IMR-90 (cell line): ENCODE measurements around the gene TJP3. TPM values are rescaled to one million over a fixed set of nuclear protein-coding genes. Genes with fewer than 3 reads are reported as not detected.

Experiments
- ATAC-seq: fragments of 200-7000 bp; cut with Tn5 transposase; 2 replicates; pipeline ENCODE4 v1.9.1; 2020; ENCODE audit warnings: low read depth, mild to moderate bottlenecking, moderate library complexity
- BruUV-seq: library from RNA; stranded (reverse); fragments of 400-500 nt; replicated peaks from 2 replicates; lab custom pipeline; 2021; lab: Mats Ljungman, UMichigan
- CTCF ChIA-PET: fragments of 300-600 bp; formaldehyde crosslinking; extraction: SDS; loops from one replicate; lab custom pipeline; 2021; ENCODE audit warnings: antibody characterized with exemption; lab: Yijun Ruan, JAX
- POLR2A ChIA-PET: fragments of 300-600 bp; sonication (Branson Sonifier 250); formaldehyde crosslinking; loops from one replicate; lab custom pipeline; 2022; ENCODE audit warnings: antibody characterized with exemption; ENCODE audit not compliant: unreplicated experiment; lab: Charles Lee
- DNase-seq: peaks from one replicate; pipeline ENCODE4 v3.0.0; 2013
- H2AFZ ChIP-seq: replicated peaks from 2 replicates; pipeline ENCODE3; 2013; ENCODE audit warnings: low read length, mild to moderate bottlenecking; ENCODE audit not compliant: poor library complexity
- H2AK5ac ChIP-seq: 2 replicates; pipeline ENCODE4 v1.6.1; 2013; ENCODE audit warnings: low read depth, low read length, inconsistent platforms
- H2AK9ac ChIP-seq: replicated peaks from 2 replicates; pipeline ENCODE3; 2013; ENCODE audit warnings: mild to moderate bottlenecking, low read depth, low read length, moderate library complexity; ENCODE audit not compliant: poor library complexity
- H2BK120ac ChIP-seq: 2 replicates; pipeline ENCODE4 v1.6.1; 2013; ENCODE audit warnings: low read depth, low read length, inconsistent platforms
- H2BK15ac ChIP-seq: 3 replicates; pipeline ENCODE4 v1.6.1; 2013; ENCODE audit warnings: low read depth, low read length, inconsistent platforms
- H2BK20ac ChIP-seq: 2 replicates; pipeline ENCODE4 v1.6.1; 2013; ENCODE audit warnings: low read depth, mild to moderate bottlenecking, inconsistent platforms, low read length, moderate library complexity
- H2BK5ac ChIP-seq: 2 replicates; pipeline ENCODE4 v1.6.1; 2013; ENCODE audit warnings: mild to moderate bottlenecking, low read depth, low read length, inconsistent platforms; ENCODE audit not compliant: poor library complexity, severe bottlenecking
- H3K14ac ChIP-seq: replicated peaks from 2 replicates; pipeline ENCODE4 v1.6.1; 2013; ENCODE audit warnings: low read depth, low read length, inconsistent platforms
- H3K18ac ChIP-seq: 2 replicates; pipeline ENCODE4 v1.6.1; 2013; ENCODE audit warnings: low read depth, low read length, control low read depth
- H3K23ac ChIP-seq: 2 replicates; pipeline ENCODE4 v1.6.1; 2013; ENCODE audit warnings: low read depth, low read length, inconsistent platforms
- H3K27ac ChIP-seq: 2 replicates; pipeline ENCODE4 v1.5.1; 2013; ENCODE audit warnings: mild to moderate bottlenecking, control low read depth, low read length; ENCODE audit not compliant: insufficient read depth
- H3K27me3 ChIP-seq: 2 replicates; pipeline ENCODE4 v1.6.1; 2013; ENCODE audit warnings: low read length; ENCODE audit not compliant: control insufficient read depth, insufficient read depth
- H3K36me3 ChIP-seq: 2 replicates; pipeline ENCODE4 v1.6.1; 2013; ENCODE audit warnings: low read length, mixed read lengths; ENCODE audit not compliant: control insufficient read depth, insufficient read depth
- H3K4ac ChIP-seq: 2 replicates; pipeline ENCODE4 v1.6.1; 2013; ENCODE audit warnings: low read depth, low read length, inconsistent platforms
- H3K4me1 ChIP-seq: 2 replicates; pipeline ENCODE4 v1.6.1; 2013; ENCODE audit warnings: low read length, mixed read lengths; ENCODE audit not compliant: control insufficient read depth, insufficient read depth
- H3K4me2 ChIP-seq: 2 replicates; pipeline ENCODE4 v1.6.1; 2013; ENCODE audit warnings: low read depth, mild to moderate bottlenecking, control low read depth, low read length, moderate library complexity
- H3K4me3 ChIP-seq: 2 replicates; pipeline ENCODE4 v1.5.1; 2013; ENCODE audit warnings: low read depth, mild to moderate bottlenecking, control low read depth, low read length, moderate library complexity; ENCODE audit not compliant: insufficient read depth
- H3K56ac ChIP-seq: 2 replicates; pipeline ENCODE4 v1.6.1; 2013; ENCODE audit warnings: low read length, inconsistent platforms; ENCODE audit not compliant: insufficient read depth; ENCODE audit errors: extremely low read depth
- H3K79me1 ChIP-seq, 2 experiments: 2 replicates each; pipeline ENCODE4 v1.6.1; 2013; ENCODE audit warnings: low read length in 2 of 2, inconsistent platforms in 1 of 2, low read depth in 1 of 2
- H3K9ac ChIP-seq: 2 replicates; pipeline ENCODE4 v1.6.1; 2013; ENCODE audit warnings: low read depth, low read length, control low read depth
- H3K9me1 ChIP-seq: 2 replicates; pipeline ENCODE4 v1.6.1; 2013; ENCODE audit warnings: low read length, inconsistent platforms; ENCODE audit not compliant: insufficient read depth
- H3K9me3 ChIP-seq: 2 replicates; pipeline ENCODE4 v1.6.1; 2013; ENCODE audit warnings: low read length; ENCODE audit not compliant: control insufficient read depth, insufficient read depth
- H4K20me1 ChIP-seq: 2 replicates; pipeline ENCODE4 v1.6.1; 2013; ENCODE audit warnings: low read length, inconsistent platforms; ENCODE audit not compliant: insufficient read depth
- H4K5ac ChIP-seq: 2 replicates; pipeline ENCODE4 v1.6.1; 2013; ENCODE audit warnings: mild to moderate bottlenecking, low read depth, low read length, control low read depth
- H4K8ac ChIP-seq, 2 experiments: 2 replicates each; pipeline ENCODE4 v1.6.1; 2013; ENCODE audit warnings: low read depth in 2 of 2, low read length in 2 of 2, control low read depth in 1 of 2, inconsistent platforms in 1 of 2
- H4K91ac ChIP-seq: 2 replicates; pipeline ENCODE4 v1.6.1; 2013; ENCODE audit warnings: low read depth, low read length, inconsistent platforms; ENCODE audit not compliant: insufficient read depth
- BHLHE40 ChIP-seq: fragments of 150-350 bp; IDR thresholded peaks from 2 replicates; pipeline ENCODE4 v1.6.1; 2016; ENCODE audit warnings: mild to moderate bottlenecking, low read depth, low read length
- CEBPB ChIP-seq: IDR thresholded peaks from 2 replicates; pipeline ENCODE4 v1.6.1; 2012; ENCODE audit warnings: low read depth, low read length, improper control_type of control experiment
- CHD1 ChIP-seq: IDR thresholded peaks from 2 replicates; pipeline ENCODE4 v1.6.1; 2012; ENCODE audit warnings: low read depth, low read length, improper control_type of control experiment
- CTCF ChIP-seq: conservative IDR thresholded peaks from 2 replicates; pipeline ENCODE4 v1.5.1; 2012; ENCODE audit warnings: mild to moderate bottlenecking, low read depth, low read length, improper control_type of control experiment
- MAZ ChIP-seq: IDR thresholded peaks from 2 replicates; pipeline ENCODE4 v1.6.1; 2012; ENCODE audit warnings: low read depth, mild to moderate bottlenecking, low read length, improper control_type of control experiment, moderate library complexity, borderline replicate concordance
- NFE2L2 ChIP-seq: fragments of 150-350 bp; IDR thresholded peaks from 2 replicates; pipeline ENCODE4 v1.6.1; 2016; ENCODE audit warnings: low read depth, mild to moderate bottlenecking, low read length
- POLR2A ChIP-seq: IDR thresholded peaks from 2 replicates; pipeline ENCODE4 v1.6.1; 2012; ENCODE audit warnings: mild to moderate bottlenecking, low read depth, low read length
- RAD21 ChIP-seq: IDR thresholded peaks from 2 replicates; pipeline ENCODE4 v1.6.1; 2012; ENCODE audit warnings: low read length, improper control_type of control experiment
- RFX5 ChIP-seq: IDR thresholded peaks from 2 replicates; pipeline ENCODE4 v1.8.0; 2012; ENCODE audit warnings: low read depth, mild to moderate bottlenecking, low read length, moderate library complexity
- USF2 ChIP-seq: fragments of 150-350 bp; IDR thresholded peaks from 2 replicates; pipeline ENCODE4 v1.6.1; 2017; ENCODE audit warnings: mild to moderate bottlenecking, antibody characterized with exemption, low read length, low read depth
- WGBS, 2 experiments: methylation state at CpG; one replicate each; pipeline versions ENCODE4 v1.1.5 to v1.1.7; 2013; ENCODE audit warnings: missing lambda C conversion rate in 2 of 2; ENCODE audit not compliant: insufficient read length in 1 of 2; ENCODE audit errors: extremely low coverage in 2 of 2; 5-methylcytosine and 5-hydroxymethylcytosine counted together
- dilution Hi-C: fragments of 300-500 bp; cut with HindIII; formaldehyde crosslinking; loops from one replicate; pipeline ENCODE4 v1.14.3; 2018; ENCODE audit warnings: low sequenced_read_pairs; ENCODE audit not compliant: unreplicated experiment
- in situ Hi-C: fragments of 300-500 bp; cut with MboI; formaldehyde crosslinking; loops from 3 replicates; pipeline ENCODE4 v1.14.3; 2019; ENCODE audit warnings: low sequenced_read_pairs, inconsistent platforms, mixed read lengths
- intact Hi-C: fragments of 100-400 bp; cut with micrococcal nuclease; formaldehyde crosslinking; loops from 2 replicates; pipeline ENCODE4 v1.10.0; 2022
- polyA plus RNA-seq, 3 experiments: library from polyadenylated mRNA; depleted of rRNA; stranded (reverse); fragments of >200 nt; gene quantifications; 2 replicates each; pipeline ENCODE4 v1.2.3, GENCODE V29; 2012; ENCODE audit warnings: low replicate concordance in 1 of 3
- total RNA-seq: library from RNA; depleted of rRNA; stranded (reverse); fragments of >200 nt; gene quantifications from 2 replicates; pipeline ENCODE4 v1.2.3, GENCODE V29; 2012
- TF ChIP-seq, protein P1 (sequence below): fragments of 150-350 bp; IDR thresholded peaks from 2 replicates; pipeline ENCODE4 v1.6.1; 2016; ENCODE audit warnings: low read depth, mild to moderate bottlenecking, low read length, moderate library complexity, borderline replicate concordance

The TJP3 gene
- total and polyA plus RNA-seq, 2 of the 4 experiments (the other 2 are of a cell fraction): not detected

- dilution Hi-C loops: no loop called here
- DNase-seq (no peak), ATAC-seq (no peak)
- H3K9me3 ChIP-seq: no peaks in the 10 kb centered on the region
- H4K5ac ChIP-seq: no peak overlapping the region
- no peak overlapping the region for H2AK9ac ChIP-seq
- H3K27me3 ChIP-seq: peaks cover 5% of the 10 kb centered on the region; the same call in 1 of the 2 replicates
- BruUV-seq: no TSS peak
- no peak overlapping the region for H3K4ac ChIP-seq
- intact Hi-C loops: no loop called here
- H2BK120ac ChIP-seq: no peak overlapping the region
- no peak overlapping the region for H2AFZ ChIP-seq
- H2AK5ac ChIP-seq: no peak overlapping the region
- peaks cover 5 to 9% of the 10 kb centered on the region in 2 experiments; a peak in 1 of 4 replicates for H3K79me1 ChIP-seq
- no peak overlapping the region for H4K8ac ChIP-seq
- ChIA-PET POLR2A (no interaction called here), CTCF (no interaction called here)
- no peak overlapping the region for H3K4me3 ChIP-seq
- H3K27ac ChIP-seq: no peak overlapping the region
- no peak overlapping the region for H2BK15ac ChIP-seq
- no peak overlapping the region for H3K56ac ChIP-seq
- H2BK20ac ChIP-seq: no peak overlapping the region
- H3K4me1 ChIP-seq: no peaks in the 10 kb centered on the region
- in situ Hi-C loops: no loop called here
- no peak overlapping the region for H2BK5ac ChIP-seq
- H4K91ac ChIP-seq: no peak overlapping the region
- TF ChIP-seq RFX5: no peak
- TF ChIP-seq POLR2A: no peak
- no peak for TF ChIP-seq CHD1
- no peak for TF ChIP-seq CTCF
- no peak for TF ChIP-seq BHLHE40
- TF ChIP-seq CEBPB: no peak
- no peak for TF ChIP-seq MAZ
- TF ChIP-seq, protein P1, sequence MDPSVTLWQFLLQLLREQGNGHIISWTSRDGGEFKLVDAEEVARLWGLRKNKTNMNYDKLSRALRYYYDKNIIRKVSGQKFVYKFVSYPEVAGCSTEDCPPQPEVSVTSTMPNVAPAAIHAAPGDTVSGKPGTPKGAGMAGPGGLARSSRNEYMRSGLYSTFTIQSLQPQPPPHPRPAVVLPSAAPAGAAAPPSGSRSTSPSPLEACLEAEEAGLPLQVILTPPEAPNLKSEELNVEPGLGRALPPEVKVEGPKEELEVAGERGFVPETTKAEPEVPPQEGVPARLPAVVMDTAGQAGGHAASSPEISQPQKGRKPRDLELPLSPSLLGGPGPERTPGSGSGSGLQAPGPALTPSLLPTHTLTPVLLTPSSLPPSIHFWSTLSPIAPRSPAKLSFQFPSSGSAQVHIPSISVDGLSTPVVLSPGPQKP: no peak
- TF ChIP-seq USF2: no peak
- TF ChIP-seq NFE2L2: no peak
- TF ChIP-seq RAD21: no peak
- H3K9me1 ChIP-seq: no peaks in the 10 kb centered on the region
- peaks cover 27% of the 10 kb centered on the region for H3K36me3 ChIP-seq
- H4K20me1 ChIP-seq: no peaks in the 10 kb centered on the region
- H3K9ac ChIP-seq: no peak overlapping the region
- WGBS, 2 experiments: 97% methylated on average over 10 of the region's 17 CpGs; no CpG with 5 or more reads in 1 of the 2 experiments
- H3K4me2 ChIP-seq: no peak overlapping the region
- H3K23ac ChIP-seq: no peak overlapping the region
- H3K18ac ChIP-seq: no peak overlapping the region
- H3K14ac ChIP-seq: no peak overlapping the region
Measured at GRCh38 chr19:3769494-3769893, 61.3 kb downstream of the TJP3 start.
